Hepatocyte (in vitro differentiated cells): ENCODE measurements around the gene PTPN1. TPM values are rescaled to one million over a fixed set of nuclear protein-coding genes. Genes with fewer than 3 reads are reported as not detected.

Experiments used
- DNase-seq: peaks from one replicate; pipeline ENCODE4 v3.0.0-alpha.2; 2016; ENCODE audit warnings: low spot score
- H2AFZ ChIP-seq: fragments of 200-600 bp; sonication (generic); 2 replicates; pipeline ENCODE4 v1.6.0; 2016; ENCODE audit warnings: antibody characterized with exemption, mild to moderate bottlenecking
- H3K27ac ChIP-seq: fragments of 200-600 bp; sonication (generic); 2 replicates; pipeline ENCODE4 v1.5.1; 2016; ENCODE audit warnings: mild to moderate bottlenecking
- H3K27me3 ChIP-seq: fragments of 200-600 bp; sonication (generic); 2 replicates; pipeline ENCODE4 v1.6.1; 2016
- H3K36me3 ChIP-seq: fragments of 200-600 bp; sonication (generic); replicated peaks from 2 replicates; pipeline ENCODE4 v1.5.1; 2016; ENCODE audit warnings: low read depth; ENCODE audit not compliant: insufficient read depth
- H3K4me1 ChIP-seq: fragments of 200-600 bp; sonication (generic); 2 replicates; pipeline ENCODE4 v1.5.1; 2016; ENCODE audit warnings: mild to moderate bottlenecking, moderate library complexity; ENCODE audit not compliant: insufficient read depth
- H3K4me2 ChIP-seq: fragments of 200-600 bp; sonication (generic); 2 replicates; pipeline ENCODE4 v1.6.0; 2016
- H3K4me3 ChIP-seq: fragments of 200-600 bp; sonication (generic); 2 replicates; pipeline ENCODE4 v1.5.1; 2016; ENCODE audit warnings: mild to moderate bottlenecking
- H3K79me2 ChIP-seq: fragments of 200-600 bp; sonication (generic); 2 replicates; pipeline ENCODE4 v1.6.0; 2017; ENCODE audit warnings: mild to moderate bottlenecking
- H3K9me2 ChIP-seq: fragments of 200-600 bp; sonication (generic); replicated peaks from 2 replicates; pipeline ENCODE4 v1.6.0; 2017; ENCODE audit warnings: mild to moderate bottlenecking; ENCODE audit not compliant: insufficient read depth
- H3K9me3 ChIP-seq: fragments of 200-600 bp; sonication (generic); 2 replicates; pipeline ENCODE4 v1.5.1; 2016; ENCODE audit warnings: low read depth, mild to moderate bottlenecking
- H4K20me1 ChIP-seq: fragments of 200-600 bp; sonication (generic); 2 replicates; pipeline ENCODE4 v1.6.0; 2016; ENCODE audit warnings: mild to moderate bottlenecking; ENCODE audit not compliant: insufficient read depth, poor library complexity, severe bottlenecking
- EZH2 ChIP-seq: fragments of 200-600 bp; sonication (generic); IDR thresholded peaks from 2 replicates; pipeline ENCODE4 v1.6.1; 2016; ENCODE audit warnings: antibody characterized with exemption, mild to moderate bottlenecking, borderline replicate concordance
- EZH2phosphoT487 ChIP-seq: fragments of 200-600 bp; sonication (generic); IDR thresholded peaks from one replicate; pipeline ENCODE4 v1.6.1; 2018; ENCODE audit warnings: antibody characterized with exemption, mild to moderate bottlenecking, low read depth, moderate library complexity; ENCODE audit not compliant: unreplicated experiment, severe bottlenecking
- WGBS: methylation state at CpG from one replicate; pipeline ENCODE4 v1.1.6; 2016; ENCODE audit warnings: low lambda C conversion rate; ENCODE audit errors: missing lambda C conversion rate; 5-methylcytosine and 5-hydroxymethylcytosine counted together
- polyA plus RNA-seq: library from polyadenylated mRNA; unstranded; fragments of >200 nt; fragmentation: Nextera tagmentation; extraction: Ambion mirVana; gene quantifications from 2 replicates; pipeline ENCODE4 v1.2.1, GENCODE V29; 2016
- total RNA-seq: library from RNA; depleted of rRNA; stranded (reverse); fragments of >200 nt; gene quantifications from 2 replicates; pipeline ENCODE4 v1.2.3, GENCODE V29; 2014
- TF ChIP-seq, protein P1 (sequence below): fragments of 200-600 bp; sonication (generic); IDR thresholded peaks from 2 replicates; pipeline ENCODE4 v1.5.1; 2016; ENCODE audit warnings: antibody characterized with exemption, mild to moderate bottlenecking; ENCODE audit not compliant: poor library complexity

The PTPN1 gene
- total and polyA plus RNA-seq, 2 experiments from 2014 or later = 22.0 to 32.1 TPM

DNA sequence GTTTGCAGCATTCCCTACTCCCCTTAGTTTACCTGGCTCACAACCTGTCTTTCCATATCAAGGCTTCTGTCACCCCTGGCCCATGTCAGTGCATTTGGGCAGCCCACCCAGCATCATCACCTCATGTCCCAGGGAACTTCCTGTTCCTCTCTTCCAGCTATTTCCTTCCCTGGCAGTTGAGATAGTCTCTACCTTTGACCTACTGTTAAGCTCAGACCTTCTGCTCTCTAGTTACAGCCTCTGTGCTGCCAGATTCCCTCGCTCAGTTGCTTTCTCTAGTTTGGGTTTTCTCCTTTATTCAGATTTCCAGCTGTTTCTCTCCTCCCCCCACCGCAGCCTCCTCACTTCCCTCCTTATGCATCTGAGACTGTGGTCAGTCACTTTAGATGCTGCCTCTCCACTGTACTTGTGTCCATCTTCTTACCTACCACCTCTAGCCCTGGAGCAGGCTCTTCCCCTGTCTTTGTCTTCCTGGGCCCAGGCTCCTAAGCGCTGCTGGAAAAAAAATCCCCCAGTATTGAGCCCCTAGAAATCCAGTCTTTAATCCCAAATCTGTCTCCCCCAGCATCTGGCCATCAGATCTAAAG, 16.3 kb downstream of the PTPN1 start:
- peaks cover 100% of the 10 kb centered on the region for H3K79me2 ChIP-seq
- H4K20me1 ChIP-seq = peaks cover 47% of the 10 kb centered on the region
- no peaks in the 10 kb centered on the region for H3K27me3 ChIP-seq
- H3K9me3 ChIP-seq = no peaks in the 10 kb centered on the region
- peaks cover 8% of the 10 kb centered on the region for H3K4me1 ChIP-seq
- no peak overlapping the region for H3K4me3 ChIP-seq
- no peaks in the 10 kb centered on the region for H3K36me3 ChIP-seq
- no peaks in the 10 kb centered on the region for H3K9me2 ChIP-seq
- no peak overlapping the region for H2AFZ ChIP-seq
- no peak overlapping the region for H3K27ac ChIP-seq
- no peak overlapping the region for H3K4me2 ChIP-seq
- no peak for DNase-seq
- 91% methylated on average over 3 of the region's 3 CpGs for WGBS
- TF ChIP-seq EZH2phosphoT487 = no peak
- TF ChIP-seq, protein P1, sequence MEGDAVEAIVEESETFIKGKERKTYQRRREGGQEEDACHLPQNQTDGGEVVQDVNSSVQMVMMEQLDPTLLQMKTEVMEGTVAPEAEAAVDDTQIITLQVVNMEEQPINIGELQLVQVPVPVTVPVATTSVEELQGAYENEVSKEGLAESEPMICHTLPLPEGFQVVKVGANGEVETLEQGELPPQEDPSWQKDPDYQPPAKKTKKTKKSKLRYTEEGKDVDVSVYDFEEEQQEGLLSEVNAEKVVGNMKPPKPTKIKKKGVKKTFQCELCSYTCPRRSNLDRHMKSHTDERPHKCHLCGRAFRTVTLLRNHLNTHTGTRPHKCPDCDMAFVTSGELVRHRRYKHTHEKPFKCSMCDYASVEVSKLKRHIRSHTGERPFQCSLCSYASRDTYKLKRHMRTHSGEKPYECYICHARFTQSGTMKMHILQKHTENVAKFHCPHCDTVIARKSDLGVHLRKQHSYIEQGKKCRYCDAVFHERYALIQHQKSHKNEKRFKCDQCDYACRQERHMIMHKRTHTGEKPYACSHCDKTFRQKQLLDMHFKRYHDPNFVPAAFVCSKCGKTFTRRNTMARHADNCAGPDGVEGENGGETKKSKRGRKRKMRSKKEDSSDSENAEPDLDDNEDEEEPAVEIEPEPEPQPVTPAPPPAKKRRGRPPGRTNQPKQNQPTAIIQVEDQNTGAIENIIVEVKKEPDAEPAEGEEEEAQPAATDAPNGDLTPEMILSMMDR = no peak
- TF ChIP-seq EZH2 = no peak

DNA sequence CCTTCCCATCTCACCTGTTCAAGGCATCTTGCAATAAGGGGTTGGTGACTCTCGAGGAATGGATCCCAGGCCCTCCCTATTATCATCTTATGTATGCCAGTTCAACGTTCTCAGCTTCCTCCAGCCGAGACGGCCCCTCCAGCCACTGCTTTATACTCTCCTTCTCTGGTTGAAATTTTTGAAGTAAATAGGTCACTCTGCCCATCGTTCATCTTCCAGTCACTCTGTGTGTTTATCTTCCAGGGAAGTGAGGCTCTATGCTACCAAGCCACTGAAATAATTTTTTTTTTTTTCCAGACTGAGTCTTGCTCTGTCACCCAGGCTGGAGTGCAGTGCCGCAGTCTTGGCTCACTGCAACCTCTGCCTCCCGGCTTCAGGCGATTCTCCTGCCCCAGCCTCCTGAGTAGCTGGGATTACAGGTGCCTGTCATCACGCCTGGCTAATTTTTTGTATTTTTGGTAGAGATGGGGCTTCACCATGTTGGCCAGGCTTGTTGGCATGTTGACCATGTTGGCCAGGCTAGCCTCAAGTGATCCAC, 17.0 kb downstream of the PTPN1 start:
- TF ChIP-seq, protein P1 = no peak
- TF ChIP-seq EZH2 (no peak), EZH2phosphoT487 (no peak)
- 81% methylated on average over 9 of the region's 9 CpGs for WGBS
- no peak for DNase-seq
- Histone ChIP-seq H3K4me2 (no peak overlapping the region), H3K4me1 (peaks cover 6% of the 10 kb centered on the region), H3K4me3 (no peak overlapping the region), H3K9me2 (no peaks in the 10 kb centered on the region), H3K27me3 (no peaks in the 10 kb centered on the region), H3K79me2 (peaks cover 100% of the 10 kb centered on the region), H2AFZ (no peak overlapping the region), H3K9me3 (no peaks in the 10 kb centered on the region), H3K36me3 (no peaks in the 10 kb centered on the region), H4K20me1 (peaks cover 48% of the 10 kb centered on the region), H3K27ac (no peak overlapping the region)

DNA sequence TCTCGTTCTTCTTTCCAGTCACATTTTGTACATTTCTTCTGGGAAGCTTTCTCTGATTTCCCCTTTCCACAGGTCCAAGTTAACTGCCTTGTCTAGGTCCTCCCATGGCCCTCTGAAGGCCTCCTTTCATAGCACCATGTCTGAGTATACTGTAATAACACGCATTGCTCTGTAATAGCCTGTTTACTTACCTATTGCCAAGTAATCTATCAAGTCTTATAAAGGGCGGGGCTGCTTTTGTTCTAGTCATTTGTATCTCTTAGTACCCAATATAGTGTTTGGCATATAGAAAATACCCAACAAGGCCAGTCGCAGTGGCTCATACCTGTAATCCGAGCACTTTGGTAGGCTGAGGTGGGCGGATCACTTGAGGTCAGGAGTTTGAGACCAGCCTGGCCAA, 17.9 kb downstream of the PTPN1 start:
- H3K27me3 ChIP-seq = no peaks in the 10 kb centered on the region
- H3K4me1 ChIP-seq = peaks cover 6% of the 10 kb centered on the region
- no peak overlapping the region for H3K27ac ChIP-seq
- H3K36me3 ChIP-seq = no peaks in the 10 kb centered on the region
- H3K9me3 ChIP-seq = no peaks in the 10 kb centered on the region
- TF ChIP-seq, protein P1 = no peak
- no peak for TF ChIP-seq EZH2
- TF ChIP-seq EZH2phosphoT487 = no peak
- H2AFZ ChIP-seq = no peak overlapping the region
- no peaks in the 10 kb centered on the region for H3K9me2 ChIP-seq
- H3K4me3 ChIP-seq = no peak overlapping the region
- H3K79me2 ChIP-seq = peaks cover 100% of the 10 kb centered on the region
- H3K4me2 ChIP-seq = no peak overlapping the region
- whole genome bisulfite sequencing = over 99% methylated on average over 6 of the region's 6 CpGs
- no peak for DNase-seq
- peaks cover 47% of the 10 kb centered on the region for H4K20me1 ChIP-seq
